NCI-H128 (cell line): ENCODE measurements around the gene LPCAT1.
A peak's percentile ranks its signal among the peaks of the same experiment; 100 is the strongest.

Source experiments
- DNase-seq: peaks from one replicate; lab custom pipeline; 2025; ENCODE audit not compliant: unreplicated experiment; lab: John Stamatoyannopoulos, UW

The LPCAT1 gene

DNA sequence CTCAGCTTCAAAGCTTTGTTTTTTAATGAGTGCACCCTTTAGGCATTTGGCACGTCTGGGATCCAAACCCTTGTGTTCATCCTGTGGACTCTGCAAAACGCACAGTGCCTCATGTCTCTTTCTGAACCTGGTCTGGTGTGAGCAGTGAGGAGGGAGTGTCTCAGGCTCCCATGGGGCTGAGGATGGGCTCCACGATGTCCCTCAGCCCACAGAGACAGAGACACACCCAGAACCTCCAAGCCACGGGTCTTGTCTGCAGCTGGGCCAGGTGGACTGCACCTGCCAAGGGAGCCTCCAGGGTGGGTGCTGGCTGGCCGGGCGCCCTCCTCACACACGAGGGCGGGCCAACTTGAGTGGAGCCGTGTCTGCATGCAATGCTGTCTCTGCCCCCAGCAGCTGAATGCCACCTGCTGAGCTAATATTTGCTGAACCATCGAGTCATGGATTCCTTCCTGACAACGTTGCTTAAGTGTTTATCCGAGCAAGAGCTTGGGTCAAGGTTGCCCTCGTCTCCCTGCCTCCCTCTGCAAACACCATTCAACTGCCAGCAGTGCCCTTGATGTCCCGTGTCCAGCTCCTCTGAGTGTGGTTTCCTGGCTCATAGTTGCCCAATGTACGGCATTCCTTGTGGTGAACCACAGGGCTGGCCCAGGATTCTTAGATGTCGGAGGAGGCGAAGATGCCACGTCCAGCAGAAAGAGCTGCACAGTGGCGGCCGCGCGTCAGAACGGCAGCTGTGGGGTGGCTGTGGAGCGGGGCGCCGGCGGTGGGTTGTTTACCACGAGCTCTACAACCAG lies 31.4 kb upstream of the LPCAT1 start:
- DNase-seq, result no peak

DNA sequence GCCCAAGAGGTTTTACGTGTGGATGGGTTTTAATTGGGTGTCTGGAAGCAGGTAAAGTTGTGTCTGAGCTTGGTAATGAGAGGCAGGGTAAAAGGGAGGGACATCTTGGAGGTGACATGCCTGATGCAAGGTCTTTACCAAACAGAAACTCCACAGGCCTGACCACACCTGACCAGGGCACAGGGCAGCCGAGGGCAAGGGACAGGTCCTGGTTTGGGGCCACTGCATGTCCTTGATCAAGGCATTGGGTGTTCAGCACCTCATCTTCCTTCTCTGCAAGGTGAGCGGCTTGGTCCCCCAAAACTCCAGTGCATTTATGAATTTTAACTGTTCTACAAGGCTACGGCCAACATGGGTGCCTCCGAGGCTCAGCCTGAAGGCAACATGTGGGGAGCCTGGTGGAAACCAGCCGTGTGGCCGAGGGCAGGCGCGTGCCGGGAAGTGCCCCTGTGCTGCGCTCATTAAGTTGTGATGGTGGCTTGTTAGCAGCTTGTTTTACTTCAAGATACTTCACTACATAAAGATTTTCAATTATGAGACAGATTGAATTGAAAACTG lies 30.7 kb upstream of the LPCAT1 start:
- no peak for DNase-seq

DNA sequence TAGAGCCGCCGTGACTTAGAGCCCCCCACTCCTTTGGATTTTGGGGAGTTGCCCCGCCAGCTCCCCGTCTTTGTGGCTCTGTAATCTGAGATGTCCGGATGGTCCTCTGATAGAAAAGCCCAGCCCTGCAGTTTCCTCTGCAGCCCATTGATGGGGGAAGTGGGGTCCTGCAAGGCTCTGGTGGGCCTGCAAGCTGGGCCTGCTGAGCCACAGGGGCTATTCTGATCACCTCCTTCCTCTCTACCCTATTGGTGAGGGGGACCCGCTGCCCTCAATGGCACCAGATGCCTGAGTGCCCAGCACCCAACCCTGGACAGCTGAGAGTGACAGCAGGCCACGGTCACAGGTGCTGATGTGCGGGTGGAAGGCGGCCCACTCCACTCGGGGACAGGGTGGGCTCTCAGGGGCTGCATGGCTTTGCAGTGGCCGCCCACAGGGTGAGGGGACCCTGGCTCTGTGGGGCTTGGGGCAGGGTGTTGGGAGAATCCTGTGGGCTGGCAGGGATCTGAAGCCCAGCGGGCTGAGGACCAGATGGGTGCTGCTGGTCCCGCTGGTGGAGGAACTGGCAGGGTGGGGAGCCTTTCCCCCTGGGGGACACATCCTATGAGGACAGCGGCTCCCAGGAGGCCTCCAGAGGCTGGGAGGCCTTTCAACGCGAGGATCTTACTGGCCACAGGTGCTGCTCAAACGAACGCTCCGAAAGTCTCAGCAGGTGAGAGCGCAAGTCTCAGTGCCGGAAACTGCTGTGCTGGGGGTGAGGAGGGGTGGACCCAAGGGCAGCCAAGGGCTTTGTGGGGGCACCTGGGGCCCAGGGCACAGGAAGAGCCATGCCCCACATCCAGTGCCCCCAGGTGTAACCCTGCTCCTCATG lies 30.0 kb upstream of the LPCAT1 start:
- DNase-seq, result no peak

DNA sequence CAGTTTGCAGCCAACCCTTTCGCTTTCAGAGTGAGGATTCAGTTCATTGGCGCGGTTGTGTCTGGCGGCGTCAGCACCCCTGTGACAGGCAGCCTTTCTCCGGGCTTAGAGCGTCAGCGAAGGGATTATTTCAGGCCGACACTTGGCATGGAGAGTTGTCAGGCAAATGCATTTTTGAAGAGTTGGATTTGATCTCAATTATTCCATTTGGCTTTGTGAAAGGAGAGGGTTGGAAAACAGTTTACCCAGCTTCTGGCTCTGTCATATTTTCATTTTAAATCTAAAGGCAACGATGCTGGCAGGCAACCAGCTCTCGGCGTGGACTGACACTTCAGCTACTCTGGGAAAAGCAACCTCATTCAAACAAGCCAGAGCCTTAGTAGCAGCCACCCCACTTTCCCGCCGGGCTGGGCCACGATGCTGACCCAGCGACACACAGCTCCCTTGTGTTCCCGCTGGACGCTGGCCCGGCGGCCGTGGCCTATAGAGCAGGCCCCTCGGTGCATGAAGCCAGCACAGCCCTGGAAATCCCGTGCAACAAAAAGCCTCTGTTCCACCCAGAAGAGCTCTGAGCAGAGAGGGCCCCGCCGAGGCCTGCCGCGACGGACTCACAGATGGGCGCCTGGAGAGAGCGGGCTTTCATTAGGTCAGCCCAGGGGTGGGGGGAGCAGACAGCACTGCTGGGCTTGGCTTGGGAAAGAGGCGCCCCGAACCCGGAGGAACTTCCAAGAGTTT lies 28.9 kb upstream of the LPCAT1 start:
- peak; percentile 59 for DNase-seq

DNA sequence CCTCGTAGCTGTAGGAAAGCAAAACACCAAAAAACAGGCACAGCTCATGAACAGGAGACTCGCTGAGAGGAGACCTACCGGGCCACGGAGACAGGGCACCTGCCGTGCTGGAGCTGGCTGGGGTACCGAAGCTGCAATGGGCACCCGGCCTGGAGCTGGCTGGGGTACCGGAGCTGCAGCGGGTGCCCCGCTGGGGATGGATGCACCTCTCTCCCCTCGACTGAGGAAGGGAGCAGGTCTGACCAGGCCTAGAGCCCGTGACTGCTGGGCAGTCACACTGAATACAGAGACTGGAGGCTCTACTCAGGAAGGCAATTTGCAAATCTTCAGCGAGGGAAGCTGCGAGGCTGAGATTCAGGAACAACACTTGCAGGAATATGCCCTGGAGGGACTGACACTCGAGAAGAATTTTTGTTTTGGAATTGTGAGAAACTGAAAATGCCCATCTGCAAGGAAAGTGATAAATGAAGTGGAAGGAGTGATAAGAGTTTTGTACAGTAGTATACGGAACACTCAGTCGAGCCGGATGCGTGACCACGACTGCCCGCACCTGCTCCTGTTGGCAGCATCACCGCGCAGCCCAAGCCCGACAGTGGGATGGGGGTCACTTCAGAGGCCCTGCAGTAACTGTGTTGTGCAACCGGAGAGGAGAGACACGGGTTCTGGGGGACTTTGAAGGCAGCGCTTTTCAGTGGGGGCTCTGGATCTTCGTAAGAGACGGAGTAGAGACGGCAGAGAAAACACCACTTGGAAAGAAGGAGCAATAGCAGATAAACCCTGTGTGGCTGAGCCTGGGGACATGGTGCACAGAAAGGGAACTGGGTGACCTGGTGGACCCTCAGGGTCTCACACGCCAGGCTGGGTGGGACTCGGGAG lies 27.9 kb upstream of the LPCAT1 start:
- no peak for DNase-seq

DNA sequence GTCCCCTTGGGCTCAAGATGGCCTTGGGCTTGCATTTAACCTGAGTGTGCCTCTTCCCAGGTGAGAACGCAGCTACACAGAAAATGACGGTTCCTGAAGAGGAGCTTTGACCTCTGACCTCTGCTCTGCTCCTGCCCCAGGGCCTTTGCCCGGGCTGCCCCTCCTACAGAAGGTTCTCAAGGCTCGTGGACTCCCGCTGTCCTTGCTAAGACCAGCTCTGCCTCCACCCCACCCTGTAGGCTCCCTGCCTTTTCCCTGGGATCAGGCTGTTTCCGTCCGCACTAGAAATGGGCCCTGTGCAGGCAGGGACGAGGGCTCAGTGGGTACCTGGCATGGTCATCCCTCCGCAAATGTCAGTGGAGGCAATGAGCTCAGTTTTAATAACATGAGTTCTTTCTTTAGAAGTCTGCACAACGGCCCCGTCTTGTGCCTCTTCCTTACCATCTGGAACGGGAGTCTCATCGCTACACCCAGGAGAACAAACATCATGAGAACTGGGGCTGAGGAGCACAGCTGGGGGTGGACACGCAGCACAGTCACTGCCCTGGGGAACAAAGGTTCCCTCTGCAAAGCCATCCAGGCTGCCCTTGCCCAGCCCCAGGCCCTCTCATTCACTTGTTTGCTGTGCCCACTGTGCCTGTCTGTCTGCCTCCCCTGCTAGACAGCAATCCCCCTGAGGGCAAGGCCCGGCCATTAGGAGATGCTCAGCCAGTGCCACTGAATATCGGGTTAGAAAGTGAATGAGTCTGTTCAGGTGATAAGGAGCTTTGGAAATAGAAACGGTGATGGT lies 26.7 kb upstream of the LPCAT1 start:
- DNase-seq, result no peak

DNA sequence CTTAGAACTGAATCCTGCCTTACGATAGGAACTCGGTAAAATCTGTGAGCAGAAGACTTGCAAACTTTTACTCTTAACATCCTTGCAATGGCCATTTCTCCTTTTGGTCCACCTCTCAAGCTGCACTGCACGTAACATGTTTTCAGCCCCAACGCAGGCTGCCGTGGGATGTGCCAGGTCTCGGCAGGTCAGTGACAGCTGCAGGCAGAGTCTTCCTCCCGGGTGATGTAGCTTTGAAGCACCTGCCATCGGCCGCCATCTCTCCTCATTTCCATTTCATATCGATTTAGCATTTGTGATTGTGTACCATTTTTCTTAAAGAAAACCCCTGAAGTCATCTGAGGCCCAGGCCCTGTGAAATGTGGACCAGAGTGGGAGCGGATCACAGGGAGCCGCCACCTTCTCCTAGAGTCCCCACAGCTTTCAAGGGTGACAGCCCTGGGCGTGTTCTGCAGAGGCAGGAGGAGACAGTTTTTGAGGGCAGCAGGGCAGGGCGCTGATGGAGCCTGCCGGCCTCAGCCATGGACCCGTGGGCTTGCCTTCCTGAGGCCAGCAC lies 25.8 kb upstream of the LPCAT1 start:
- no peak for DNase-seq

DNA sequence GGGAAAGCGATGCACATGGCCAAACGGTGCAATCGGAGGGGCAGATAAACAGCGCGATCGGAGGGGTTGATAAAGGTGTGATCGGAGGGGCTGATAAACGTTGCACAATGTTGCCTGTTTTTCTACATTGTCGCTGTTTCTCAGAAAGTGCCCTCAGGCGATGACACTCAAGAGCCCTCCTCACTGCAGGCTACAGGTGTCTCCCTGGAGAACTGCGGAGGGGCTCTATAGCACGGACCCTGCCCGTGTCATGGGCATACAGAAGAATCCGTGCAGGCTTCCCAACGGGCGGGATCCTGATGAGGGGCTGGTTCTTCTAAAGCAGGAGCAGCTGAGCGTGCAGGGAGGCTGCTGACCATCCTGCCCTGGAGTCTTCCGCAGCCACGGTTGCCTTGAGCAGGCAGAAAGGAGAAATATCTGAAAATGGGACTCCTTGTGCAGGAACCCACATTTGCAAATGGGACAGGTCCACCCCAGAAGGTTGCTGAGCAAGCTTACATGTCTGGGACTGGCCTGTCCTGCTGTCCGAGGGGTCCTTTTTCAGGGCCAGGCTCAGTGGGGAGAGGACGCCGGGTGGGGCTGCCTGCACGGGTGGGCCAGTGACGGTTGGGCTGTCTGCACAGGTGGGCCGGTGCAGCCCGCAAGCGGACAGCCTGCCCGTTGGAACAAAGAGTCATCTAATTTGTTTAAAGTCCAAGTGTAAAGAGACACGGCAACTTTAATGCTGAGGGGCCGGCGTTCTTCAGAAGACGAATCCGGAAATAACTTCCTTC lies 25.1 kb upstream of the LPCAT1 start:
- no peak for DNase-seq

DNA sequence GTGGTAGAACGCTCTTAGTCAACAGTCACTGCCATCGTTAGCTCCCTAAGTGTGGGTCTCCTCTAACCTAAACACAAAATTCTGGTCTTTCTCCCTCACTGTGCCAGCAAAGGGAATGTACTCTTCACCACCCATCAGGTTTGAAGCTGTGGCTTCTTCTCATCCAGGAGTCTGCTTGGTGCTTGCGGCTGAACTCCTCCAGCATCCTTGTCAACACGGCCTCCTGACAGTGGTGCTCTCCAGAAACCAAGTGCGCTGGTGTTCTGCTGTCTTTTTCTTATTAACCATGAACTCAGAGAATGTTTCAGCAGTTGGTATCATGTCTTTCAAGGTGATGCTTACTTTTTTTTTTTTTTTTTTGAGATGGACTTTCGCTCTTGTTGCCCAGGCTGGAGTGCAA lies 23.9 kb upstream of the LPCAT1 start:
- DNase-seq, result no peak

DNA sequence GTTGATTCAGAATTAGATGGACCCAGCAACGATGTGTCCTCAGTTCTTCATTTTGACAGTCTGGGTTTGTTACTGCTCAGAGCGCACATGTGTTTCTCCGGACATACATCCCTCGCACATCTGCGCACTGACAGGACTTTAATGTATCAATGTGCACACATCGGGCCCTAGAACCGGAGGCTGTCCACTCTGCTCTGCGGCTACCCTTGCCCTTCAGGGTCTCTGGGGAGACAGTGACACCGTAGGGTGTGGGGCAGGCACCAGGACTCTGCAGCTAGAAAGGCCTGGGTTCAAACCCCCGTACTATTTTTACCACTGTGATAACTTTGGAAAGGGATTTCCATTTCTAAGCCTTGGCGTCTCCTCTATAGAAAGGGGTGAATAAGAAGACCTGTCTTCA lies 23.5 kb upstream of the LPCAT1 start:
- no peak for DNase-seq

DNA sequence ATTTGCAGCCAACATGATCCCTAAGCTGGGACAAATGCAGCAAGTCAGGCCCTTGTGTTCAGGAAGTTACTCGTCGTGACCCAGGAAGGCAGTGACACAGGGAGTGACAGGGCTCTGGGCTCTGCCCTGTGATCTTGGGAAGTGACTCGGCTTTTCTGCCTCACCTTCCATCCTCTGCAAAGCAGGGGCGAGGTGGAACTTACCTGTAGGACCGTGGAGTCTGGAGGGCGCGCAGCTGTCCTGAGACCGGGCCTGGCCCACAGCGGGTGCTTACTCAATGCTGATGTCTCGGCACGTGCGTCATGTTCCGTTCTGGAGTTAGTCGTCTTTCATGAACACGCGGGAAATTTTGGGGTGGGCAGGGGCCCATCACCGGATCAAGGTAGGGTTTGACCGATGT lies 22.8 kb upstream of the LPCAT1 start:
- DNase-seq, result no peak

DNA sequence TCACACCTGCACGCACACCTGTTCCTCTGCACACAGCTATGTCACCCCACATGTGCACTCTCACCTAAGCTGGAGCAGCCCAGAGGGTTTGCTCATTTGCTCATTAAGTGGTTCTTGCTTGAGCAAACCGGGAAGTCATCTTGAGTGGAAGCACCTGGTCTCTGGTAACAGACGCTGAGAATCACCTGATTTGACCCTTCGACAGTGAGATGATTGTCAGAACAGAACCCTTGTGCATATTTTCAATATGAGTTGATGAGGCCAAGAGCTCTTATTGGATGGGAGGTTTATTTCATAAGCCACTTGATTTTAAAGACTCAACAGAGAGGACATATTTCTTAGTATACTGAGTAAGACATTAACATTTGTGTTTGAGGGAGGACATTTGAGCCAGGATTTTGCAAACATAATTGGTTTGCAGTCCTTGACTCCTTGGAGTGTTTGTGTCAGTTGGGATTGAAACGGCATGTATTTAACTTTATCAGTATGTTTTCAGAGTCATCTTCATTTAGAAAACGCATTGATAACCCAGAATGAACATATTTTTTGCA lies 22.1 kb upstream of the LPCAT1 start:
- peak; percentile 50 for DNase-seq

DNA sequence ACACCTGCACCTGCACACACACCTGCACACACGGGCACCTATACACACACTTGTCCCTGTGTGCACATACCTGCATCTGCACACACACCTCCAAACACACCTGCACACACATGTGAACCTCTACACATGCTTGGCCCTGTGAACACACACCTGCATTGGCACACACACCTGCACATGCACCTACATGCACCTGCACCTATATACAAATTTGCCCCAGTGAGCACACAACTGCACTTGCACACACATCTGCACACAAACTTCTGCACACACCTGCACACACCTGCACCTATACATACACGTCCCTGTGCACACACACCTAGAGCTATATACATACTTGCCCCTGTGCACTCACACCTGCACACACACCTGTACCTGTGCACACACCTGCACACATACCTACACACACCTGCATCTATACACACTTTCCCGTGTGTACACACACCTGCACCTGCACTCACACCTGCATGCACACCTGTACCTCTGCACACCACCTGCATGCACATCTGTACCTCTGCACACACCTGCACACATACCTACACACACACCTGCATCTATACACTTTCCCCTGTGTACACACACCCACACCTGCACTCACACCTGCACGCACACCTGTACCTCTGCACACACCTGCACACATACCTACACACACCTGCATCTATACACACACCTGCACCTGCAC lies 21.5 kb upstream of the LPCAT1 start:
- DNase-seq, result no peak

DNA sequence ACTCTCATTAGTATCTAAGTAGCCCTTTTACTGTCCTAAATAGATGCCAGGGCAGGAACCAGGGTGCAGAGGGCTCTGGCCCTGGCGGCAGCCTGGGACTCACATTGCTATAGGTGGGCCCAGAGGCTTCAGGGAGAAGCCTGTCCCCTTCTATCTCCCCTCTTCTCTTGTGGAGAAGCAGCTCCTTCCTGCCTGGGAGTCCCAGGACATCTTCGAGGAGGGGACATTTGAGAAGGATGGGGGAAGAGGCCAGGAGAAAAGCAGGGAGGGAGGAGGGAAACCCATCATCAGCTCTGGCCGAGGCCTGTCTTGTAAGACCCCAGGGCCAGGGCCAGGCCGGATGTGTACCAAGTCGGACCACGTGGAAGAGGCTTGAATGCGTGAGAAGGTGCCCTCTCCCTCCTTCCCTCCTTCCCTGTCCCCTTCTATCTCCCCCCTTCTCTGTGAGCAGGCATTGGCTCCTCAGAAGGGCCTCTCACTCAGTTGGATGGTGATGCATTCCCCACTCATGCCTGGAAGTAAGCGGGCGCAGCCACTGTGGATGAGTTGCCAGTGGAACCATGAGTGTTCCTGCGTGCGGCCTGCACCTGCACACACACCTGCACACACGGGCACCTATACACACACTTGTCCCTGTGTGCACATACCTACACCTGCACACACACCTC lies 20.7 kb upstream of the LPCAT1 start:
- no peak for DNase-seq

DNA sequence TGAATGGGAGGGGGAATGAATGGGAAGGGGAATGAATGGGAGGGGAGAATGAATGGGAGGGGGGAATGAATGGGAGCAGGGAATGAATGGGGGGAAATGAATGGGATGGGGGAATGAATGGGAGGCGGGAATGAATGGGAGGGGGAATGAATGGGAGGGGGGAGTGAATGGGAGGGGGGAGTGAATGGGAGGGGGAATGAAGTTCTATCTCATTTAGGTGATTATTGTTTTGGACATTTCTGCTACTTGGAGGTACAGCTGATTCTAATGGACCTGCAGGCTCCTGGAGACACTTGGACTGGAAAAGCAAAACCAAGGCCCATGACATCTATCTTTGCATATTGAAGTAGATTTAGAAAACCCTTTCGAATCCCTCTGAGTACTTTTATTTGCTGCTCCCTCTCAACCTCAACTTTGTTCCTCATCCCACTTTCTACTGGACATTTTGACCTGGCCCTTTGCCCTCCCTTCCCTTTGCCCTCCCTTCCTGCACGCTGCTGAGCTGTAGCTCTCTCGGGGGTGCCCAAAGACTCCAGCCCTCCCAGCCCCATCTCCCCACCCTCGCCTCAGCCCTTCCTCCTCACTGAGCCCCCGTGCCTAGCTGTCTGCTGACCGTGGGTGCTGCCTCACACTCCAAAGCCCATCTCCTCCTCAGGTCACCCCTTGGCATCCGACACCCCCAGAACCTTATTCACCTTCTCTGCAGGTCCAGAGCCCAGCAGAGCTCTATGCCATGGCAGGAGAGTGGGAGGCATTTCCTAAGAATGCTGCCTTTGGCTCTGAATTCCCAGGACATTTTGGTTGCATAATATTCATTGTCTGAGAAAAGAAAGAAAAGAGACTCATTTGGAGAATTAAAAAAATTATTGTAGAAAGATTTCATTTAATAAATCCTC lies 19.9 kb upstream of the LPCAT1 start:
- DNase-seq, result no peak

DNA sequence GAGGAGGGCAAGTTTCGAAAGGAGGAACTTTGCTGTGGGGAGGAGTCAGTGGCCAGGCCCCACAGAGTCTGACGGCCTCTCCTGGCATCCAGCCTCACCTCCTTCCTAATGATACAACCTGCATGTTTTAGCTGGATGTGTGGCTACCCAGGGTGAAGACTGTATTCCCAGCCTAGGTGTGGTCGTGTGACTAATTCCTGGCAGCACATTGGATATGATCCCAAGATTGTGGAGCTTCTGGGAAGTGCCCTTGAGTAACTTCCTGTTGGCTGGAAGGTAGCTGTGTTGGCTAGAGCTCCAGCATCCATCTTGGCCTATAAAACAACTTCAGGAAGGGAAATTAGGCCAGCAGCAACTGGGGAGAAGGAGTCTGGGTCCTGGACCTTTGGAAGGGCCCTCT lies 19.0 kb upstream of the LPCAT1 start:
- DNase-seq, result no peak
